Uterus (tissue), 4 donors: Measurements from ENCODE around the gene RAP1A. TPM values are rescaled to one million over a fixed set of nuclear protein-coding genes. Genes with fewer than 3 reads are reported as not detected.

Experiments used
- DNase-seq, 2 donors: peaks; one replicate each; pipeline ENCODE4 v3.0.0-alpha.2; 2019 to 2020
- H3K27ac ChIP-seq, 2 donors: fragments of 200-600 bp; sonication (generic); 1 replicate in 1 of 2; 2 replicates in 1 of 2; pipeline ENCODE4 v1.5.1; 2016 to 2018
- H3K27me3 ChIP-seq, 2 donors: fragments of 200-600 bp; sonication (generic); one replicate each; pipeline ENCODE4 v1.5.1; 2018 to 2019; ENCODE audit warnings: control low read depth in 1 of 2
- H3K36me3 ChIP-seq, 2 donors: fragments of 200-600 bp; sonication (generic); one replicate each; pipeline ENCODE4 v1.5.1; 2019; ENCODE audit warnings: control low read depth in 1 of 2
- H3K4me1 ChIP-seq, 2 donors: fragments of 200-600 bp; sonication (generic); one replicate each; pipeline ENCODE4 v1.5.1; 2018 to 2019; ENCODE audit warnings: control low read depth in 1 of 2
- H3K4me3 ChIP-seq, 2 donors: fragments of 200-600 bp; sonication (generic); 1 replicate in 1 of 2; 2 replicates in 1 of 2; pipeline ENCODE4 v1.5.1; 2018 to 2019; ENCODE audit warnings: mild to moderate bottlenecking in 1 of 2
- H3K9me3 ChIP-seq, 2 donors: fragments of 200-600 bp; sonication (generic); one replicate each; pipeline ENCODE4 v1.5.1; 2019; ENCODE audit warnings: control low read depth in 1 of 2
- CTCF ChIP-seq, 4 experiments: fragments of 200-600 bp in 2 of 4; fragments of 450-650 bp in 2 of 4; sonication (generic) in 2 of 4; IDR thresholded peaks; one replicate each; pipeline ENCODE4 v1.5.1; 2016 to 2019; ENCODE audit warnings: antibody characterized with exemption in 4 of 4, mild to moderate bottlenecking in 2 of 4, moderate library complexity in 1 of 4
- POLR2A ChIP-seq, 2 donors: fragments of 450-650 bp; IDR thresholded peaks; one replicate each; pipeline ENCODE4 v1.6.1; 2016; ENCODE audit warnings: antibody characterized with exemption in 2 of 2, mild to moderate bottlenecking in 1 of 2, moderate library complexity in 1 of 2
- intact Hi-C: fragments of 100-400 bp; cut with DNase I; formaldehyde crosslinking; loops from one replicate; pipeline ENCODE4 v1.15.1; 2023; ENCODE audit warnings: low total_unique reads
- total RNA-seq, 4 donors: library from RNA; depleted of rRNA in 3 of 4; stranded (reverse); fragments of >200 nt in 3 of 4; gene quantifications; one replicate each; pipeline versions ENCODE4 v1.1.0 to v1.2.4, GENCODE V29; 2014 to 2023
- donor health status: DM: yes; HTN: yes; CAD: no.

Gene RAP1A
- total RNA-seq, 4 donors from 2014 or later, result 47.6 to 94.8 (median 60.2) TPM

- Histone ChIP-seq H3K27ac (peak overlapping the region; percentile 79 to 89), H3K4me1 (peaks cover 8% of the 10 kb centered on the region in 2 donors), H3K4me3 (peak overlapping the region in 1 of 2 donors; percentile 0), H3K27me3 (no peaks in the 10 kb centered on the region), H3K36me3 (no peaks in the 10 kb centered on the region), H3K9me3 (no peaks in the 10 kb centered on the region)
- TF ChIP-seq POLR2A (IDR thresholded peaks at IDR 0.05), result no peak
- TF ChIP-seq CTCF (IDR thresholded peaks at IDR 0.05), result peak in 1 of 4 experiments; percentile 1
- peak; percentile 77 to 87 for DNase-seq
- intact Hi-C loops, result no loop called here
Observed at GRCh38 chr1:111592389-111593361, 26.9 kb upstream of the RAP1A start.

GRCh38 chr1:111593403-111594305, 25.9 kb upstream of the RAP1A start:
- TF ChIP-seq POLR2A (IDR thresholded peaks at IDR 0.05) (no peak), CTCF (IDR thresholded peaks at IDR 0.05) (no peak)
- H3K27ac ChIP-seq, result peak overlapping the region; percentile 79 to 89
- no peaks in the 10 kb centered on the region for H3K27me3 ChIP-seq
- H3K36me3 ChIP-seq, result no peaks in the 10 kb centered on the region
- intact Hi-C loops, result no loop called here
- no peaks in the 10 kb centered on the region for H3K9me3 ChIP-seq
- peak overlapping the region in 1 of 2 donors; percentile 0 for H3K4me3 ChIP-seq
- H3K4me1 ChIP-seq, result peaks cover 8% of the 10 kb centered on the region in 2 donors
- DNase-seq, result no peak

DNA sequence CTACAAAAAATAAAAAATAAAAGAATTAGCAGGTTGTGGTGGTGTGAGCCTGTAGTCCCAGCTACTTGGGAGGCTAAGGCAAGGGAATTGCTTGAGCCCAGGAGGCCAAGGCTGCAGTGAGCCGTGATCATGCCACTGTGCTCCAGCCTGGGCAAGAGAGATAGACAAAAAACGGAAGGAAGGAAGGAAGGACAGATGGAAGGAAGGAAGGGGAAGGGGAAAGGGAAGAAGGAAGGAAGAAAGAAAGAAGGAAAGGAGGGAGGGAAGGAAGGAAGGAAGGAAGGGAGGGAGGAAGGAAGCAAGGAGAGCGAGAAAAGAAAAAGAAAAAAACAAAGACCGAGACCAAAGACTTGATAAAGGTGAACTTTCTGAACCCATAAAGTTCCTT, 25.3 kb upstream of the RAP1A start:
- TF ChIP-seq POLR2A (IDR thresholded peaks at IDR 0.05) (no peak), CTCF (IDR thresholded peaks at IDR 0.05) (no peak)
- no peak overlapping the region for H3K4me3 ChIP-seq
- H3K27me3 ChIP-seq, result no peaks in the 10 kb centered on the region
- intact Hi-C loops, result no loop called here
- no peaks in the 10 kb centered on the region for H3K9me3 ChIP-seq
- no peak for DNase-seq
- H3K4me1 ChIP-seq, result peaks cover 8% of the 10 kb centered on the region in 2 donors
- no peaks in the 10 kb centered on the region for H3K36me3 ChIP-seq
- peak overlapping the region; percentile 79 to 89 for H3K27ac ChIP-seq

DNA sequence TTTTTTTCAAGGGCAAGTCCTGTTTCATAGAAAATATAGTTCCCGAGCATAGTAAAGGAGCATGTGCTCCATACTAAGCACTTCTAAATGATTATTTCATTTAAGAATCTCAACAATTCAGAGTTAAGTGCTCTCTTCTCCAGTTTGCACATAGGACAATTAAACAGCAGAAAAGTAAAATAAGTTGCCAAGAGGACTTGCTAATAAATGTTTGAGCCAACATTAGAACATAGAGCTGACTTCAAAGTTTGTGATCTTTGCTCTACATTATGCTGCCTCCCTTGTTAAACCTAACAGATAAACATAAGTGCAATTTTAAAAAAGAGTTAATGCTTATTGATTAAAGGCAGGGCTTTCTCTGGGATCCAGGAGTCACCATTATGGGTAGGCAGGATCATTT, 23.8 kb upstream of the RAP1A start:
- no peak overlapping the region for H3K4me3 ChIP-seq
- no peak for DNase-seq
- H3K27ac ChIP-seq, result no peak overlapping the region
- no peaks in the 10 kb centered on the region for H3K36me3 ChIP-seq
- H3K4me1 ChIP-seq, result peaks cover 8% of the 10 kb centered on the region in 2 donors
- H3K9me3 ChIP-seq, result no peaks in the 10 kb centered on the region
- no peak for TF ChIP-seq CTCF (IDR thresholded peaks at IDR 0.05)
- TF ChIP-seq POLR2A (IDR thresholded peaks at IDR 0.05), result no peak
- intact Hi-C loops, result no loop called here
- no peaks in the 10 kb centered on the region for H3K27me3 ChIP-seq
